Prostate gland (tissue), 2 donors: ENCODE measurements around the gene RGSL1. TPM values are rescaled to one million over a fixed set of nuclear protein-coding genes. Genes with fewer than 3 reads are reported as not detected.

ENCODE experiments used
- DNase-seq: peaks from one replicate; pipeline ENCODE4 v3.0.0-alpha.2; 2019; ENCODE audit warnings: low spot score
- H3K27ac ChIP-seq, 2 donors: fragments of 200-600 bp; sonication (generic); 2 replicates each; pipeline ENCODE4 v1.5.1; 2017 to 2019
- H3K27me3 ChIP-seq: fragments of 200-600 bp; sonication (generic); replicated peaks from 2 replicates; pipeline ENCODE4 v1.5.1; 2019; ENCODE audit not compliant: insufficient read depth
- H3K36me3 ChIP-seq, 2 donors: fragments of 200-600 bp; sonication (generic); 1 replicate in 1 of 2; 2 replicates in 1 of 2; pipeline versions ENCODE4 v1.5.1 to v1.8.1; 2017 to 2019
- H3K4me1 ChIP-seq: fragments of 200-600 bp; sonication (generic); replicated peaks from 2 replicates; pipeline ENCODE4 v1.5.1; 2019
- H3K4me3 ChIP-seq, 2 donors: fragments of 200-600 bp; sonication (generic); 2 replicates each; pipeline ENCODE4 v1.5.1; 2017 to 2019
- H3K9me3 ChIP-seq: fragments of 200-600 bp; sonication (generic); 2 replicates; pipeline ENCODE4 v1.5.1; 2017
- CTCF ChIP-seq, 4 experiments: fragments of 200-600 bp in 2 of 4; fragments of 450-650 bp in 2 of 4; sonication (generic) in 2 of 4; IDR thresholded peaks; 1 replicate in 3 of 4; 2 replicates in 1 of 4; pipeline ENCODE4 v1.5.1; 2016 to 2019; ENCODE audit warnings: antibody characterized with exemption in 4 of 4, mild to moderate bottlenecking in 2 of 4, moderate library complexity in 2 of 4
- POLR2A ChIP-seq: fragments of 450-650 bp; IDR thresholded peaks from one replicate; pipeline ENCODE4 v1.6.1; 2016; ENCODE audit warnings: antibody characterized with exemption, mild to moderate bottlenecking
- POLR2AphosphoS5 ChIP-seq: sonication (generic); formaldehyde crosslinking; IDR thresholded peaks from one replicate; pipeline ENCODE4 v1.6.1; 2017; ENCODE audit warnings: antibody characterized with exemption
- WGBS: methylation state at CpG from one replicate; pipeline ENCODE4 v1.1.5; 2018; 5-methylcytosine and 5-hydroxymethylcytosine counted together
- intact Hi-C: fragments of 100-400 bp; cut with DNase I; formaldehyde crosslinking; loops from one replicate; pipeline ENCODE4 v1.14.2; 2022
- total RNA-seq, 2 donors: library from RNA; depleted of rRNA; stranded (reverse); fragments of >200 nt; gene quantifications; one replicate each; pipeline ENCODE4 v1.1.0, GENCODE V29; 2016

Gene RGSL1
- 1 to 10 TPM in 1 of 2 donors, not detected in 1; 1.2 TPM for total RNA-seq

- H3K27ac ChIP-seq: no peak within 1 kb of the TSS
- intact Hi-C loops: no loop called here
- no peak for DNase-seq
- H3K27me3 ChIP-seq: no peaks in the 10 kb centered on the region
- H3K36me3 ChIP-seq: no peaks in the 10 kb centered on the region
- TF ChIP-seq POLR2AphosphoS5 (no peak), POLR2A (no peak), CTCF (IDR thresholded peaks at IDR 0.05) (no peak)
- no peak within 1 kb of the TSS for H3K4me3 ChIP-seq
- H3K4me1 ChIP-seq: no peaks in the 10 kb centered on the region
- H3K9me3 ChIP-seq: no peaks in the 10 kb centered on the region
Observed at GRCh38 chr1:182450087-182450486, at the start of gene RGSL1. Gene RGSL1, plus strand, starts transcription at chr1:182450146. Its CDS starts 20 bp downstream, at chr1:182450166.

GRCh38 chr1:182400567-182400966 lies 49.4 kb upstream of the RGSL1 start, which contains the start of gene TEDDM1:
Gene TEDDM1, minus strand, starts transcription at chr1:182400667. Its CDS starts 182 bp downstream, at chr1:182400485.
- intact Hi-C loops: no loop called here

GRCh38 chr1:182404781-182405180 lies 45.2 kb upstream of the RGSL1 start:
- H3K9me3 ChIP-seq: no peaks in the 10 kb centered on the region
- no peak overlapping the region for H3K27ac ChIP-seq
- no peak overlapping the region for H3K4me3 ChIP-seq
- H3K4me1 ChIP-seq: no peaks in the 10 kb centered on the region
- H3K27me3 ChIP-seq: no peaks in the 10 kb centered on the region
- 83% methylated on average over 1 of the region's 1 CpG for WGBS
- no peak for DNase-seq
- TF ChIP-seq CTCF (IDR thresholded peaks at IDR 0.05) (no peak), POLR2AphosphoS5 (no peak), POLR2A (no peak)
- intact Hi-C loops: no loop called here
- no peaks in the 10 kb centered on the region for H3K36me3 ChIP-seq

More at GRCh38 chr1:182400567-182400966, 49.4 kb upstream of the RGSL1 start, which contains the start of gene TEDDM1:
- no peak for DNase-seq
- TF ChIP-seq POLR2A (no peak), POLR2AphosphoS5 (no peak)
- H3K4me1 ChIP-seq: no peaks in the 10 kb centered on the region
- no peaks in the 10 kb centered on the region for H3K36me3 ChIP-seq
- WGBS: 93% methylated on average over 4 of the region's 4 CpGs
- H3K27ac ChIP-seq: no peak within 1 kb of the TSS
- no peaks in the 10 kb centered on the region for H3K27me3 ChIP-seq
- no peak within 1 kb of the TSS for H3K4me3 ChIP-seq
- no peaks in the 10 kb centered on the region for H3K9me3 ChIP-seq

GRCh38 chr1:182405578-182405977 lies 44.4 kb upstream of the RGSL1 start:
- Histone ChIP-seq H3K36me3 (no peaks in the 10 kb centered on the region), H3K4me1 (peaks cover 5% of the 10 kb centered on the region), H3K27me3 (no peaks in the 10 kb centered on the region), H3K4me3 (no peak overlapping the region), H3K9me3 (no peaks in the 10 kb centered on the region), H3K27ac (no peak overlapping the region)
- WGBS: 96% methylated on average over 1 of the region's 1 CpG
- no peak for DNase-seq
- TF ChIP-seq POLR2AphosphoS5 (no peak), CTCF (IDR thresholded peaks at IDR 0.05) (no peak)
- intact Hi-C loops: no loop called here

GRCh38 chr1:182406012-182406411 lies 43.9 kb upstream of the RGSL1 start:
- Histone ChIP-seq H3K27me3 (no peaks in the 10 kb centered on the region), H3K9me3 (no peaks in the 10 kb centered on the region), H3K4me1 (peaks cover 5% of the 10 kb centered on the region), H3K36me3 (no peaks in the 10 kb centered on the region), H3K27ac (no peak overlapping the region), H3K4me3 (no peak overlapping the region)
- 45% methylated on average over 1 of the region's 1 CpG for WGBS
- no peak for TF ChIP-seq POLR2AphosphoS5
- TF ChIP-seq POLR2A: no peak
- no peak for TF ChIP-seq CTCF (IDR thresholded peaks at IDR 0.05)
- DNase-seq: no peak
- intact Hi-C loops: no loop called here
